ENCODE measurements around the gene MAFB. TPM values are rescaled to one million over a fixed set of nuclear protein-coding genes. Genes with fewer than 3 reads are reported as not detected.

MAFB gene
- 0.19 to 0.37 TPM (median 0.28 TPM) in 5 replicates for total RNA-seq (2022; extraction: Qiagen RNA extraction)

DNA sequence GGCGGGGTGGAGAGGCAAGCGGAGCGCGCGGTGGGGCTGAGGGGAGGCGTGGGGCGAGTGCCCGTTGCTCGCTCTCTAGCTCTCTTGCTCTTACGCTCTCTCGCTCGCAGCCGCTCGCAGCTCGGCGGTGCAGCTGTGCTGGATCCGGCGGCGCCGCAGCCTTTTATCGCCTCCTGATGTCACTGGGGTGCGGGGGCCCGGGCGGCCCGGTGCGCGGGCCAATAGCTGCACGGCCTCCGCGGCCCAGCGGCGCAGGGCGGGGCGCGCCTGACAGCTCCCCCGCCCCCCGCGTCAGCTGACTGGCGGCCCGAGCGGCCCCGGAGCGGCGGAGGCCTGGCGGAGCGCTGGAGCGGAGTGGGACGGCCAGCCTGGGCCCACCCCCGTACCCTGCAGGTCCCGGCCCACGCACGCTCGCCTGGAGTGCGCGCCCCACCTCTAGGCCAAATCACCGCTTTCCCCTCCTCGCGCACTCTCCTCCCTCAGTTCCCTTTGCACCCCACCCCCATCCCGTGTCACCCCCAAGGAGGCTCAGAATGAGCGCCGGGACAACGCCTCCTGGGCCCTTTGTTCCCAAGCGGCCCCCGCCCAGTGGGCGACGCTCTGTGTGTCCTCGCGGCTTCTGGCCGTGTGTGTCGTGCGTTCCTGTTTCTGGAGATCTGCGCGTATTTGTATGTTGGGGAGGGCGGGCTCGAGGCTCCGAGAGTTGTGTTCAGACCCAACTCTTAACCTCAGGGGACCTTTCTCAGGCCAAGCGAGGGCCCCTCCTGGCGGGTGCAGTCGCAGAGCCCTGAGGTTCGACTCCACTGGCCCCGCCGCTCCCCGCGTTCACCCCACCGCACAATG is at the start of gene MAFB:
Gene MAFB, minus strand, starts transcription at position 137 of the 843 bp plus-strand sequence. CDS start 386 bp downstream, outside the sequence.

